OCI-LY3 (cell line): ENCODE measurements around the gene CACNG1.

Source experiments
- EZH2phosphoT487 ChIP-seq: fragments of 200-600 bp; shearing (Covaris generic); IDR thresholded peaks from 2 replicates; pipeline ENCODE4 v1.6.1; 2018; ENCODE audit warnings: antibody characterized with exemption, mixed run types, low read depth
- TF ChIP-seq, protein P1 (sequence below): fragments of 200-600, 300-600 bp; sonication (generic); IDR thresholded peaks from 2 replicates; pipeline ENCODE4 v1.5.1; 2014; ENCODE audit warnings: antibody characterized with exemption, low read length, low read depth

DNA sequence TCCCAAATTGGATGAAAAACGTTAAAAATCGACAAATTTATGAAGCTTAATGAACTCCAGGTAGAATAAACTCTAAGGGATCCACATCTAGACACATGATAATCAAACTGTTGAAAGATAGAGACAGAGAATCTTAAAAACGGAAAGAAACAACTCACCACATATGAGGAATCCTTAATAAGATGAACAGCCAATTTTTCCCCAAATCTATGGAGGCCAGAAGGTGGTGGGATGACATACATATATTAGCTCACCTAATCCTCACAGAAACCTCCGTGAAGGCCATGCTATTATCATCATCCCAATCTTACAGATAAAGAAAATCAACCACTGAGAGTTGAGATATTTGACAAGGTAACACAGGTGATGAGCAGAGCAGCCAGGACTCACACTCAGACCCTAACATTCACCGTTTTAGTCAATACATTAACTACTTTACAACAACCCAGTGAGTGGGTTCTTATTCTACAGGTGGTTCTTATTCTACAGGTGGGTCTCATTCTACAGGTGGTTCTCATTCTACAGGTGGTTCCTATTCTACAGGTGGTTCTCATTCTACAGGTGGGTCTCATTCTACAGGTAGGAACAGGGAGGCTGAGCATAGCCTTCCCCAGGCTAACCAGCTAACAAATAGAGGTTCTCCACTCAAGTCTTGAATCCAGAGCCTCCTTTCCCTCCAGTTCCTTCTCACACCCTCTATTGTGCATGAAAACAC lies 4.8 kb downstream of the CACNG1 start:
- TF ChIP-seq, protein P1, sequence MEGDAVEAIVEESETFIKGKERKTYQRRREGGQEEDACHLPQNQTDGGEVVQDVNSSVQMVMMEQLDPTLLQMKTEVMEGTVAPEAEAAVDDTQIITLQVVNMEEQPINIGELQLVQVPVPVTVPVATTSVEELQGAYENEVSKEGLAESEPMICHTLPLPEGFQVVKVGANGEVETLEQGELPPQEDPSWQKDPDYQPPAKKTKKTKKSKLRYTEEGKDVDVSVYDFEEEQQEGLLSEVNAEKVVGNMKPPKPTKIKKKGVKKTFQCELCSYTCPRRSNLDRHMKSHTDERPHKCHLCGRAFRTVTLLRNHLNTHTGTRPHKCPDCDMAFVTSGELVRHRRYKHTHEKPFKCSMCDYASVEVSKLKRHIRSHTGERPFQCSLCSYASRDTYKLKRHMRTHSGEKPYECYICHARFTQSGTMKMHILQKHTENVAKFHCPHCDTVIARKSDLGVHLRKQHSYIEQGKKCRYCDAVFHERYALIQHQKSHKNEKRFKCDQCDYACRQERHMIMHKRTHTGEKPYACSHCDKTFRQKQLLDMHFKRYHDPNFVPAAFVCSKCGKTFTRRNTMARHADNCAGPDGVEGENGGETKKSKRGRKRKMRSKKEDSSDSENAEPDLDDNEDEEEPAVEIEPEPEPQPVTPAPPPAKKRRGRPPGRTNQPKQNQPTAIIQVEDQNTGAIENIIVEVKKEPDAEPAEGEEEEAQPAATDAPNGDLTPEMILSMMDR = no peak
- TF ChIP-seq EZH2phosphoT487 = no peak
